Tibial artery (tissue), 4 donors: Measurements from ENCODE around the gene THADA.

Experiments used
- DNase-seq, 2 donors: peaks; one replicate each; pipeline ENCODE4 v3.0.0-alpha.2; 2019
- H3K27ac ChIP-seq, 2 donors: fragments of 200-600 bp; sonication (generic) in 1 of 2; 1 replicate in 1 of 2; 2 replicates in 1 of 2; pipeline ENCODE4 v1.5.1; 2018 to 2019; ENCODE audit warnings: mild to moderate bottlenecking in 1 of 2
- H3K27me3 ChIP-seq, 2 donors: fragments of 200-600 bp; sonication (generic) in 1 of 2; one replicate each; pipeline versions ENCODE4 v1.5.1 to v1.6.0; 2016 to 2019
- H3K36me3 ChIP-seq, 3 donors: fragments of 200-600 bp; sonication (generic) in 2 of 3; one replicate each; pipeline ENCODE4 v1.5.1; 2016 to 2019; ENCODE audit warnings: mild to moderate bottlenecking in 2 of 3
- H3K4me1 ChIP-seq, 4 donors: fragments of 200-600 bp; sonication (generic) in 2 of 4; 1 replicate in 3 of 4; 2 replicates in 1 of 4; pipeline ENCODE4 v1.5.1; 2016 to 2019
- H3K4me3 ChIP-seq, 2 donors: fragments of 200-600 bp; sonication (generic) in 1 of 2; 1 replicate in 1 of 2; 2 replicates in 1 of 2; pipeline ENCODE4 v1.5.1; 2018 to 2019; ENCODE audit warnings: mild to moderate bottlenecking in 2 of 2
- H3K9me3 ChIP-seq, 3 donors: fragments of 200-600 bp; sonication (generic) in 1 of 3; one replicate each; pipeline ENCODE4 v1.5.1; 2016 to 2019
- intact Hi-C: fragments of 100-400 bp; cut with DNase I; formaldehyde crosslinking; loops from one replicate; pipeline ENCODE4 v1.15.0; 2023; ENCODE audit warnings: low total_unique reads
- TF ChIP-seq, protein P1 (sequence below), 2 experiments: fragments of 200-600 bp in 1 of 2; fragments of 450-650 bp in 1 of 2; IDR thresholded peaks; one replicate each; pipeline ENCODE4 v1.5.1; 2017 to 2019; ENCODE audit warnings: antibody characterized with exemption in 2 of 2, mild to moderate bottlenecking in 1 of 2, moderate library complexity in 1 of 2

Gene THADA

DNA sequence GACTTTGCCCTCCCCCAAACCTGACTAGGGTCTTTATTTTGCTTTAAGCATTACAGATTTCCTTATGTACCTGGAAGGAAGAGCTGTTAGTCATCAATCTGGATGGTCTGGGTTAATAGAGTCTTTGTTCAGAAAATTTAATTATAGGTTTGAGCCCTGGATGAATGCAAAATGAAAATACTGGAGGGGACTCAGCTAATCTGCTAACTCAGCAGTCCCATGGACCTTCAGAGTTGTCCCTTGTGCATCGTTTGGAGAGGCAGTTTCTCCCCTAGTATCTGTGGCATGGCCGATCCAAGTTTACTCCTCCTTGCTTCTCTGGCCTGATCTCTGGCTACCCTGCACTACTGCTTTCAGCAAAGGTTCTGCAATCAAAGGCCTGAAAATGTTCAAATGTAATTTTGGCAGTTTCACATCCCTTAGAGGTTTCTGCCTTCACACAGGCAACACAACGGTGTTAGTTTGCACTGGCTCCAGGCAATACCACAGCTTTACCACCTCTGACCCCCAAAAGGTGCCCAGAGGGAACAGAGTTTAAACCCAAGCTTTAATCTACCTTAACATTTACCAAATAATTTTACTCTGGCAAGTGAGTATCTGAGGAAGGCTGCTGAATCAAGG, 134.3 kb downstream of the THADA start:
- intact Hi-C loops = no loop called here
- TF ChIP-seq, protein P1, sequence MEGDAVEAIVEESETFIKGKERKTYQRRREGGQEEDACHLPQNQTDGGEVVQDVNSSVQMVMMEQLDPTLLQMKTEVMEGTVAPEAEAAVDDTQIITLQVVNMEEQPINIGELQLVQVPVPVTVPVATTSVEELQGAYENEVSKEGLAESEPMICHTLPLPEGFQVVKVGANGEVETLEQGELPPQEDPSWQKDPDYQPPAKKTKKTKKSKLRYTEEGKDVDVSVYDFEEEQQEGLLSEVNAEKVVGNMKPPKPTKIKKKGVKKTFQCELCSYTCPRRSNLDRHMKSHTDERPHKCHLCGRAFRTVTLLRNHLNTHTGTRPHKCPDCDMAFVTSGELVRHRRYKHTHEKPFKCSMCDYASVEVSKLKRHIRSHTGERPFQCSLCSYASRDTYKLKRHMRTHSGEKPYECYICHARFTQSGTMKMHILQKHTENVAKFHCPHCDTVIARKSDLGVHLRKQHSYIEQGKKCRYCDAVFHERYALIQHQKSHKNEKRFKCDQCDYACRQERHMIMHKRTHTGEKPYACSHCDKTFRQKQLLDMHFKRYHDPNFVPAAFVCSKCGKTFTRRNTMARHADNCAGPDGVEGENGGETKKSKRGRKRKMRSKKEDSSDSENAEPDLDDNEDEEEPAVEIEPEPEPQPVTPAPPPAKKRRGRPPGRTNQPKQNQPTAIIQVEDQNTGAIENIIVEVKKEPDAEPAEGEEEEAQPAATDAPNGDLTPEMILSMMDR (IDR thresholded peaks at IDR 0.05) = no peak
- Histone ChIP-seq H3K9me3 (no peaks in the 10 kb centered on the region), H3K27me3 (no peaks in the 10 kb centered on the region), H3K27ac (peak overlapping the region; percentile 67 to 75), H3K4me3 (no peak overlapping the region), H3K4me1 (peaks cover 0 to 90% (median 65%) of the 10 kb centered on the region in 4 donors), H3K36me3 (no peaks in the 10 kb centered on the region)
- no peak for DNase-seq

DNA sequence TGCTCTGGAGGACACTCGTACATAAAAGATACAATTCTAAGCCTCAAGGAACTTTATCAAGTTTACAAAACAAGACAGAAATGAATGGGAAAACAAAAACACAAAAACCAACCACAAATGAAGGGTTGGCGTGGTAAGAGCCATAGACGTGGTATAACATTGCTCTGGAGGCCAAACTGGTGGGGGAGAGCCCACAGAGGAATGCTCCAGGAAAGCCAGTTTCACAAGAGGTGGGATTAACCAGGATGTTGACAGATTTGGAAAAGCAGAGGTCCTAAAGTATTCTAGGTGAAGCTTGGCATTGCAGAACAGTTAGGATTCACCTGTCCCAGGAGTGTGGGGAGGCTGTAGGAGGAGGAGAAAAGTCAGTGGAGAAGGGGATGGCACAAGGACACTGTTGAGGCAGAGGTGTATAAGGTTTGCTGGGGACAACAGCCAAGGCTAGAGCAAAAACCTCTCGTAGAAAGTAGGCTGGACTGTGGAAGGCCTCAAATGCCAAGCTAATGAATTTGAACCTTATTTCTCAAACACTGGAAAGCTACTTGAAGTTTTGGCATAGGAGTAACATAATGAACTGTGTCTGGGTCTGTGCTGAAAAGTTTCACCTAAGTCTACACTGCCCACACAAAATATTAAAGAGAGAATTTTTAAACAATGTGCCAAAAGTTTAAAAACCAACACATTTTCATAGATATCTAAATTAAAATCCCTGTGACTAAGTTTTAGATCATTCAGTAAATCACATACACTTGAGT, 135.1 kb downstream of the THADA start:
- H3K4me3 ChIP-seq = no peak overlapping the region
- peaks cover 0 to 98% (median 69%) of the 10 kb centered on the region in 4 donors for H3K4me1 ChIP-seq
- intact Hi-C loops = no loop called here
- no peaks in the 10 kb centered on the region for H3K36me3 ChIP-seq
- no peaks in the 10 kb centered on the region for H3K27me3 ChIP-seq
- peak overlapping the region; percentile 67 to 75 for H3K27ac ChIP-seq
- H3K9me3 ChIP-seq = no peaks in the 10 kb centered on the region
- TF ChIP-seq, protein P1 (IDR thresholded peaks at IDR 0.05) = no peak
- DNase-seq = no peak

DNA sequence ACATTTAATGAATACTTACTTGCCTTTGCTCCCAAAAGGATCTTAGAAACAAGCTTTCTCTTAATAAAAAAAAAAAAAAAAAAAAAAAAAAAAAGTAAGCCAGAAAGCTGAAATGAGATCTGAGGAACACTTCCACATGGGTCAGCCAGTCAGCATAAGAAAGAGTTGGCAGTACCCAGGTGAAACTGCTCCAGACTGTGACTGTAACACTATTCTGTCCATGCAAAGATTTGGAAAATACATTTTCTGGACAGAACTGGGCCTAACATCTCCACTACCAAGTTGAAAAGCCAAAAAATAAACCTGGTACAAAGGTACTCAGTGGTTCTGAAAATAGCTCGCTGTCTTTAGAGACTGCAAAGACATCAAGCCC, 135.7 kb downstream of the THADA start:
- no peak overlapping the region for H3K4me3 ChIP-seq
- DNase-seq = no peak
- H3K27ac ChIP-seq = peak overlapping the region; percentile 67 to 75
- TF ChIP-seq, protein P1 (IDR thresholded peaks at IDR 0.05) = no peak
- H3K9me3 ChIP-seq = no peaks in the 10 kb centered on the region
- H3K27me3 ChIP-seq = no peaks in the 10 kb centered on the region
- intact Hi-C loops = no loop called here
- no peaks in the 10 kb centered on the region for H3K36me3 ChIP-seq
- peaks cover 0 to 99% (median 71%) of the 10 kb centered on the region in 4 donors for H3K4me1 ChIP-seq

DNA sequence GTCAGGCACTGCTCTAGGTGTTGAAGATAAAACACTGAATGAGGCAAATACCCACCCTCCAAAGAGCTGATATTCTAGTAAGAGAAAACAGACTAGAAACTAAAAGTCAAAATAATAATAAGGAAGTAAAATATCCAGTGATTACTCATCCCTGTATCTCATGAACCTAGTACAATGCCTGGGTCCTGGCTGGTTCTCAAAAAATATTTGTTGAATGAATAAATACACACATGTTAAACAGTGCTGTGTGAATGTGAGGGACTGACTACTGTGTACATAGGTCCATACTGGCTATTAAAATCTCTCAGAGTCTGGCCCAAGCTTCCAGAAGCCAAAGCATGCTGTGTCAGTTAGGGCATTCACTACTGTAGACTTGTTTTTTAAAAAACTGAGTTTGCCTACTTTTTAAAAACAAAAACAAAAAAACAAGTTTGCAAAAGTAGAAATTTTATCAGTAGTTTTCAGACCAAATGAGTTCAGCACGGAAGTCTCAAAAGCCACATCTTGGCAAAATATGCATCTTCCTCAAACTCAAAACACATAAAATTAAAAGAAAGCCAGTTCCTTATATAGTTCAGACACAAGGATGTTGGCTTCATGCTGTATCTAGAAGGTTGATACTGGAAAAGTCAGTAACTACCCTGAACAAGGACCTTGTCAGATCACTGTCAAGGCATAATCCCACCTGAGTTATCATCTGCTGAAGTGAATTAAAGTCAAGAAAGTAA, 136.2 kb downstream of the THADA start:
- TF ChIP-seq, protein P1 (IDR thresholded peaks at IDR 0.05) = no peak
- intact Hi-C loops = no loop called here
- Histone ChIP-seq H3K4me1 (peaks cover 0 to 93% (median 68%) of the 10 kb centered on the region in 4 donors), H3K36me3 (no peaks in the 10 kb centered on the region), H3K27me3 (no peaks in the 10 kb centered on the region), H3K27ac (peak overlapping the region; percentile 67 to 75), H3K4me3 (no peak overlapping the region), H3K9me3 (no peaks in the 10 kb centered on the region)
- no peak for DNase-seq

DNA sequence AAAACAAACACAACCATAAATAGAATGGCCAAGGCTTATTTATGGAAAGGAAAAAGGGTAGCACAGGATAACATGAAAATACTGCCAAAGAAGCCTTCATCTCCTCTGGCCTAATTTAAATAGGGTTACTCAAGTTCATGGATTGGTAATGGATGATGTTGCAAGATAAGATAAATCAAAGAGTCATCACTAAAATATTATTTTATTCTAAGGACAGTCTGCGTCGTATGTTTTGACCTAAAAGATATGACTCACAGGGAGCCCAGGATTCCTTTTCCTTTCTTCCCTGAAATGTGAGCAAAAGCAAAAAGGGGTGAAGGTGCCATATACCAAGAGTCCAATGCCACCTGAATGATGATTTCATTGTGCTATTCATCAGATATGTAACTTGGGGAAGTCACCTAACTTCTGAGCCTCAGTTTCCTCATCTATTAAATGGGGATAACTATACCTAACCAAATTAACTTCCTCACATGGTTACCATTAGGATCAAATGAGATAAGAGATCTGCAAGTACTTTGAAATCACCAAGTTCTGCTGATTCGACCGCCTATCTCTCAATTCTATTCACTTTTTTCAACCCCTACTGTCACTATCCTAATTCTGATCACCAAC, 137.7 kb downstream of the THADA start:
- no peaks in the 10 kb centered on the region for H3K9me3 ChIP-seq
- intact Hi-C loops = no loop called here
- H3K36me3 ChIP-seq = no peaks in the 10 kb centered on the region
- H3K27me3 ChIP-seq = no peaks in the 10 kb centered on the region
- H3K27ac ChIP-seq = peak overlapping the region; percentile 67 to 75
- H3K4me3 ChIP-seq = no peak overlapping the region
- TF ChIP-seq, protein P1 (IDR thresholded peaks at IDR 0.05) = no peak
- DNase-seq = no peak
- peaks cover 0 to 85% (median 59%) of the 10 kb centered on the region in 4 donors for H3K4me1 ChIP-seq
